Measurements from ENCODE around the gene IL1R2.

- TF ChIP-seq POLR2A (IDR thresholded peaks at IDR 0.05) (no peak), POLR2AphosphoS5 (IDR thresholded peaks at IDR 0.05) (no peak)
- TF ChIP-seq, protein P1, sequence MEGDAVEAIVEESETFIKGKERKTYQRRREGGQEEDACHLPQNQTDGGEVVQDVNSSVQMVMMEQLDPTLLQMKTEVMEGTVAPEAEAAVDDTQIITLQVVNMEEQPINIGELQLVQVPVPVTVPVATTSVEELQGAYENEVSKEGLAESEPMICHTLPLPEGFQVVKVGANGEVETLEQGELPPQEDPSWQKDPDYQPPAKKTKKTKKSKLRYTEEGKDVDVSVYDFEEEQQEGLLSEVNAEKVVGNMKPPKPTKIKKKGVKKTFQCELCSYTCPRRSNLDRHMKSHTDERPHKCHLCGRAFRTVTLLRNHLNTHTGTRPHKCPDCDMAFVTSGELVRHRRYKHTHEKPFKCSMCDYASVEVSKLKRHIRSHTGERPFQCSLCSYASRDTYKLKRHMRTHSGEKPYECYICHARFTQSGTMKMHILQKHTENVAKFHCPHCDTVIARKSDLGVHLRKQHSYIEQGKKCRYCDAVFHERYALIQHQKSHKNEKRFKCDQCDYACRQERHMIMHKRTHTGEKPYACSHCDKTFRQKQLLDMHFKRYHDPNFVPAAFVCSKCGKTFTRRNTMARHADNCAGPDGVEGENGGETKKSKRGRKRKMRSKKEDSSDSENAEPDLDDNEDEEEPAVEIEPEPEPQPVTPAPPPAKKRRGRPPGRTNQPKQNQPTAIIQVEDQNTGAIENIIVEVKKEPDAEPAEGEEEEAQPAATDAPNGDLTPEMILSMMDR (IDR thresholded peaks at IDR 0.05), result no peak
Measured at GRCh38 chr2:102061286-102061699, 69.5 kb downstream of the IL1R2 start.
